Fibroblast of lung (primary cell): ENCODE results near the gene RHBDF2. TPM values are rescaled to one million over a fixed set of nuclear protein-coding genes. Genes with fewer than 3 reads are reported as not detected.

Experiments
- DNase-seq, 2 donors: peaks; one replicate each; pipeline versions ENCODE4 v3.0.0 to v3.0.0-alpha.2; 2010; ENCODE audit warnings: low read depth in 2 of 2
- H2AFZ ChIP-seq: 2 replicates; pipeline ENCODE4 v1.5.1; 2012; ENCODE audit warnings: low read length, control low read depth, inconsistent platforms
- H3K27ac ChIP-seq: 2 replicates; pipeline ENCODE4 v1.5.1; 2011; ENCODE audit warnings: low read length, control low read depth; ENCODE audit not compliant: insufficient read depth
- H3K27me3 ChIP-seq: 2 replicates; pipeline ENCODE4 v1.5.1; 2011; ENCODE audit warnings: mild to moderate bottlenecking, low read length; ENCODE audit not compliant: control insufficient read depth, insufficient read depth
- H3K36me3 ChIP-seq: 2 replicates; pipeline ENCODE4 v1.5.1; 2011; ENCODE audit warnings: low read length; ENCODE audit not compliant: control insufficient read depth, insufficient read depth
- H3K4me1 ChIP-seq: 2 replicates; pipeline ENCODE4 v1.5.1; 2011; ENCODE audit warnings: low read length; ENCODE audit not compliant: control insufficient read depth, insufficient read depth; ENCODE audit errors: extremely low read depth
- H3K4me2 ChIP-seq: 2 replicates; pipeline ENCODE4 v1.5.1; 2011; ENCODE audit warnings: low read length, control low read depth; ENCODE audit not compliant: insufficient read depth; ENCODE audit errors: extremely low read depth
- H3K4me3 ChIP-seq, 4 experiments: fragments of 200-600 bp in 1 of 4; sonication (generic) in 1 of 4; replicated peaks in 1 of 4; 2 replicates each; pipeline ENCODE4 v1.5.1; 2011 to 2016; ENCODE audit warnings: low read length in 4 of 4, low read depth in 3 of 4, mild to moderate bottlenecking in 3 of 4, control low read depth in 2 of 4, inconsistent platforms in 1 of 4, mixed read lengths in 1 of 4; ENCODE audit not compliant: insufficient read depth in 1 of 4; ENCODE audit errors: control extremely low read depth in 1 of 4
- H3K79me2 ChIP-seq: 2 replicates; pipeline ENCODE4 v1.5.1; 2012; ENCODE audit warnings: mild to moderate bottlenecking, low read length, inconsistent platforms; ENCODE audit not compliant: control insufficient read depth, insufficient read depth
- H3K9ac ChIP-seq: 2 replicates; pipeline ENCODE4 v1.5.1; 2011; ENCODE audit warnings: mild to moderate bottlenecking, low read length, control low read depth; ENCODE audit not compliant: insufficient read depth
- H3K9me3 ChIP-seq: 2 replicates; pipeline ENCODE4 v1.5.1; 2012; ENCODE audit warnings: low read depth, low read length; ENCODE audit not compliant: control insufficient read depth, insufficient read depth
- H4K20me1 ChIP-seq: 2 replicates; pipeline ENCODE4 v1.5.1; 2011; ENCODE audit warnings: low read length; ENCODE audit not compliant: control insufficient read depth, insufficient read depth; ENCODE audit errors: extremely low read depth
- CTCF ChIP-seq, 2 donors: IDR thresholded peaks in 1 of 2; conservative IDR thresholded peaks in 1 of 2; 1 replicate in 1 of 2; 2 replicates in 1 of 2; pipeline ENCODE4 v1.5.1; 2011 to 2012; ENCODE audit warnings: low read length in 2 of 2, control low read depth in 1 of 2, inconsistent platforms in 1 of 2, low read depth in 1 of 2, mild to moderate bottlenecking in 1 of 2
- EZH2 ChIP-seq: IDR thresholded peaks from 2 replicates; pipeline ENCODE4 v1.5.1; 2012; ENCODE audit warnings: low read length, control low read depth, mild to moderate bottlenecking; ENCODE audit errors: missing control alignments
- polyA plus RNA-seq, 2 donors: library from polyadenylated mRNA; depleted of rRNA in 1 of 2; stranded (reverse) in 1 of 2; unstranded in 1 of 2; fragments of >200 nt; gene quantifications; 2 replicates each; pipeline ENCODE4 v1.2.1, GENCODE V29; 2011 to 2012; ENCODE audit warnings: missing spikeins in 1 of 2
- total RNA-seq: library from RNA; depleted of rRNA; stranded (reverse); fragments of >200 nt; gene quantifications from 2 replicates; pipeline ENCODE4 v1.2.1, GENCODE V29; 2014

Gene RHBDF2
- total and polyA plus RNA-seq, 2 donors (not counting 1 experiment from before 2014, with no cell fraction given) = 0.94 to 5.1 TPM

GRCh38 chr17:76493505-76494167 lies 7.6 kb downstream of the RHBDF2 start:
- H3K36me3 ChIP-seq = no peaks in the 10 kb centered on the region
- H3K4me3 ChIP-seq = no peak overlapping the region
- peak overlapping the region; percentile 54 for H3K4me2 ChIP-seq
- no peaks in the 10 kb centered on the region for H3K79me2 ChIP-seq
- no peaks in the 10 kb centered on the region for H3K27me3 ChIP-seq
- H3K9ac ChIP-seq = peak overlapping the region; percentile 37
- H3K4me1 ChIP-seq = peaks cover 20% of the 10 kb centered on the region
- H3K9me3 ChIP-seq = no peaks in the 10 kb centered on the region
- H3K27ac ChIP-seq = peak overlapping the region; percentile 69
- H4K20me1 ChIP-seq = no peaks in the 10 kb centered on the region
- TF ChIP-seq EZH2 (no peak), CTCF (conservative IDR thresholded peaks at IDR 0.05 in 1 of 2, IDR thresholded peaks at IDR 0.05 in 1 of 2; ENCODE audit: low read depth in 1 of 2, low read length in 2 of 2) (no peak)
- H2AFZ ChIP-seq = peak overlapping the region; percentile 2
- no peak for DNase-seq

DNA sequence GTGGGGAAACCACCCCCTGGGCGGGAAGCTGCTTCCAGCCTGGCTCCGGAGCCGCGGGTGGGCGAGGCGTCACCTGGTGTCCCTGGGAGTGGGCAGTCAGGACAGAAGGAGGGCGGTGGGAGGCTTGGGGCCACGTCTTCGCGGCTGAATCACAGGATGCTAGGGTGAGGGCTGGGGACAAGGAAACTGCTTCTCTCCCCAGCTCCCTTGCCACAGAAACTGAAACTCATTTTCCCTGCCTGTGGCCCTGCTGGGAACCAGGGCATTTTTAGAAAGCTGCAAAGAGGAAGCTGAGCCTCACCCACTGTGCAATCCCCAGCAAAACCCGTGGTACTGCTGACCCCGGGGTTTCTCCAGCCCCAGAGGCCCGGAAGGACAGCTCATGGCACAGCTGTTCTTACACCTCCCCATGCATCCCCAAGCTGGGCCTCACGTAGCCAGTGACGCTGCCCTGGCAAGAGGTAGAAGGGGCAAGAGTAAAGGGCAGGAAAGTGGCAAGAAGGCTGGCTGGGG lies 8.2 kb downstream of the RHBDF2 start:
- no peaks in the 10 kb centered on the region for H3K79me2 ChIP-seq
- peak overlapping the region; percentile 54 for H3K4me2 ChIP-seq
- H3K9ac ChIP-seq = peak overlapping the region; percentile 77
- H3K4me3 ChIP-seq = peak overlapping the region in 1 of 4 experiments; percentile 11
- no peaks in the 10 kb centered on the region for H3K9me3 ChIP-seq
- peak overlapping the region; percentile 69 for H3K27ac ChIP-seq
- H3K4me1 ChIP-seq = peaks cover 14% of the 10 kb centered on the region
- peak; percentile 75 to 91 for DNase-seq
- H2AFZ ChIP-seq = peak overlapping the region; percentile 2
- no peaks in the 10 kb centered on the region for H3K27me3 ChIP-seq
- H3K36me3 ChIP-seq = no peaks in the 10 kb centered on the region
- H4K20me1 ChIP-seq = no peaks in the 10 kb centered on the region
- TF ChIP-seq CTCF (conservative IDR thresholded peaks at IDR 0.05 in 1 of 2, IDR thresholded peaks at IDR 0.05 in 1 of 2; ENCODE audit: low read depth in 1 of 2, low read length in 2 of 2) (no peak), EZH2 (no peak)

DNA sequence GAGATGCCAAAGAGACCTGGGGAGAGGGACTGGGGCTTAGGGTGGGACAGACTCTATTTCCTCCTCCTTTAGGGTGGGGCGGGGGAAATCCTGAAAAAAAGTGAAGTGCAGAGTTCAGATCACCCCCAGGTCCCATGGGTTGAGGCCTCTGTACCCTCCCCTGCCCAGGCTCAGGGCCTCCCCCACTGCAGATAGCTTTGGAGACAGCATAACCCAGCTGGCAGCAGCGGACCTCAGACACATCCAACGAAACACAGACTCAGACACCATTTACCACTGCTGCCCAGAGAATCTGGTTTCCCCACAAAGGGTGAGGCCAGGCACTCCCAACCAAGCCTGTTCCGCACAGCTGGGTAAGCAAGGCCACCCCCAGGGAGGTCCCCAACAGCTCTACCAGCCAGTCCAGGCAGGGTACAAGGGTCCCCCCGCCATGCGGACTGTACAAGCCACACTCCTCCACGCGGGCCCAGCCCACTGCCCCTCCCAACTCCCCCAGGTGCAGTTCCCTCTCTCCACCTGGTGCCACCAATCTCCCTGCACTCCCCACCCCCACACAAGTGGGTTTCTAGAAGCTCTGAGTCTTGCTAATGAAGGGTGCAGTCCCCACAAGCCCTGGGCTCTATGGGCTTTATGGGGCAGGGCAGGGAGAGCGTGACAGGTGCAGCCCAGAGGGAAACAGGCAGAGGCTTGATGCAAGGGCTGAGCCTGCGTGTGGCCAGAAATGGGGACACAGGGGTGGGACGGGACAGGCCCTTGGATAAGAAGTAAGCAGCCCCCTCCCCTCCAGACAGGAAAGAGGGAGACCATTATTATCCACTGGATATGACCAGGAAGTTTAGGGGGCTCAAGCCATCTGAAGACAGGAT lies 8.9 kb downstream of the RHBDF2 start:
- no peak overlapping the region for H2AFZ ChIP-seq

More for the DNA sequence above, 8.9 kb downstream of the RHBDF2 start:
- no peak for DNase-seq
- no peaks in the 10 kb centered on the region for H3K9me3 ChIP-seq
- H3K4me3 ChIP-seq = no peak overlapping the region
- H3K4me1 ChIP-seq = peaks cover 8% of the 10 kb centered on the region
- H3K9ac ChIP-seq = peak overlapping the region; percentile 77
- no peaks in the 10 kb centered on the region for H3K79me2 ChIP-seq
- H3K27me3 ChIP-seq = no peaks in the 10 kb centered on the region
- H3K4me2 ChIP-seq = peak overlapping the region; percentile 54
- H4K20me1 ChIP-seq = no peaks in the 10 kb centered on the region
- peak overlapping the region; percentile 69 for H3K27ac ChIP-seq
- TF ChIP-seq CTCF (conservative IDR thresholded peaks at IDR 0.05 in 1 of 2, IDR thresholded peaks at IDR 0.05 in 1 of 2; ENCODE audit: low read depth in 1 of 2, low read length in 2 of 2) (no peak), EZH2 (no peak)
- H3K36me3 ChIP-seq = no peaks in the 10 kb centered on the region
